Right kidney (tissue), 1 donor: ENCODE data around the gene DOK7.
A peak's percentile ranks its signal among the peaks of the same experiment; 100 is the strongest.

Source experiments
- DNase-seq: peaks from one replicate; pipeline ENCODE4 v3.0.0-alpha.2; 2016

The DOK7 gene

DNA sequence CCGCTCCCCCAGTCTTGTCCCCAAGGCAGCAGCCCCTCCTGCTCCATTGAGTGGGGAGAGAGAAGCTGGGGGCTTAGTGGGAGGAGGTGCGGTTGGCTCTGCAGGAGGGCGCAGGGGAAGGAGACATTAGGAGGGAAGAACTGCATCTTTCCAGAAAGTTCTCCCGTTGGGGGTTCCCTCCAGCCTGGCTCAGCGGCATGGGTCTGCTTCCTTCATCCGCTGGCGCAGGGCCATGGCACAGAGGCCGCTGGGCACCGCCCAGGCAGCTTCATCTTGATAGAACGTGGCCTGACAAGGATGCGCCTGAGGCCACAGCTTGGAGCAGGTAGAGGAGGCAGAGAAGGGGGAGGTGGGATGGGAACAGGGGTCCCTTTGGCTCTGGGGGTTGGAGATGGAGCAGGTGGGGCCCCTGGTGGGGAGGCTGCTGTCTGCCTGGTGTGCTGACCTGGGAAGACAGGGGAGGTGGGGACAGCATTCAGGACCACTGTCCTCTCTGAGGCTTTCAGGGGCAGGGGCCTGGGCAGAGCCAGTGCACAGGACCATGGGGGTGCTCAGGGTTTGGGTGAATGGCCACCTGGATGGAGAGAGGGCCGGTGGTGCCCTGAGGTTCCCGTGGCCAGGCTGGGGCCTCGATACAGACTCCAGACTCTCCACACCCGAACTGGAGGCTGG, 12.1 kb downstream of the DOK7 start:
- DNase-seq, result no peak

DNA sequence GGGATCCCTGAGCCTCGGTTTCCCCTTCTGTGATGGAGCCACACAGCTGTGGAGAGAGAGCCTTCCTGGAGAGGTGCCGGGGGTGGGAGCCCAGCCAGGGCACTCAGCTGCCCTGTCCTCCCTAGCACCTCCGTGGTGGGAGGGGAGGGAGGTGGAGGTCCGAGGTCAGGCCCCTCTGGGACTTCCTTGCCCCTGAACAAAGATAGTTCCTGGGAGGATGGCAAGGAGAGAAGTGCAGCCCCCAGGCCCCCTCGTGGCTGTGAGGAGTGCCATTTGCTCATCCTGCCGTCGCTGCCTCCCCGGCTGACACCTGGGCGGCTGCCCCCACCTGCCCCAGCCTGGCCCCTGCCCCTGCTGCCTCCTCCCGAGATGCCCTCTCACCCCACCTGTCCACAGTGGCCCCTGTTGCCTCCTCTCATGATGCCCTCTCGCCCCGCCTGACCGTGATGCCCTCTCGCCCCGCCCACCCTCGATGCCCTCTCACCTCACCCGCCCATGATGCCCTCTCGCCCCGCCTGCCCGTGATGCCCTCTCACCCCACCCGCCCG, 12.7 kb downstream of the DOK7 start:
- no peak for DNase-seq

- DNase-seq, result no peak
These were observed 13.2 kb downstream of the DOK7 start for GRCh38 chr4:3476341-3476747.

DNA sequence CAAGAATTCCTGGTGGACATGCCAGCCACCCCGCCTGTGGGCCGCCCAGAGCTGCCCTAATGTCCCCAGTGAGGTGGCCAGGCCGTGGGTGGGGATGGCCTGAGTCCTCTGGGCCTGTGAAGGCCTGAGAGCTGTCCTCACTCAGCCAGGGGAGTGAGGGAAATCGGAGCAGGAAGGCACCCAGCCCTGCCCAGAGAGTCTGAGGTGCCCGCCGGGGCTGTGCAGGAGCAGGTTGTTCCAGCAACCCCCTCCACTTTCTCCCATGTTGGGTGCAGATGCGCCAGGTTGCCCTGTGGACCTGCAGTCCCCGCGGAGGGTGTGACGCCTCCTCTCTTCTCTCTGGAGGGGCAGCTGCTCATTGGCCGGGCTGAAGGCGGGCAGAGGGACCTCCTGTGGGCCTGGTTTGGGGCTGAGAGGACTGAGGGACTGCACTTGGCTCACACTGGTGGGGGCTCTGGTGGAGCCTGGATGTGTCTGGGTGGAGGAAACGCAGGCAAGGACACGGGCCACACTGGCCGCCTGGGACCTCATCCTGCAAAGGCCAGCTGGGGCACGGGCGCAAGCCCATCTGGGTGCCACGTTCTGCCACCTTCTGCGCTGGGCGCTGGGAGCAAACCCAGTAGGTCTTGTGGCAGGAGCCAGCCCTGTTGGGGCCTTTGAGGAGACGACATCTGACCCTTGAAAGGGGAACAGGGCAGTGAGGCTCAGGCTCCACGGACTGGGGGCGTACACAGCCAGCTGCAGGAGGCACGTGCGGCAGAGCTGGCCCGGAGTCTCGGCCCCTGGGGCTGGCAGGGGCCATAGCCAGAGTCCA, 14.0 kb downstream of the DOK7 start:
- peak; percentile 1 for DNase-seq

GRCh38 chr4:3477750-3478430, 14.8 kb downstream of the DOK7 start:
- peak; percentile 18 for DNase-seq

- DNase-seq, result peak; percentile 3
These were observed 15.6 kb downstream of the DOK7 start for GRCh38 chr4:3478446-3479357.

GRCh38 chr4:3479358-3480101, 16.4 kb downstream of the DOK7 start:
- DNase-seq, result peak; percentile 2

DNA sequence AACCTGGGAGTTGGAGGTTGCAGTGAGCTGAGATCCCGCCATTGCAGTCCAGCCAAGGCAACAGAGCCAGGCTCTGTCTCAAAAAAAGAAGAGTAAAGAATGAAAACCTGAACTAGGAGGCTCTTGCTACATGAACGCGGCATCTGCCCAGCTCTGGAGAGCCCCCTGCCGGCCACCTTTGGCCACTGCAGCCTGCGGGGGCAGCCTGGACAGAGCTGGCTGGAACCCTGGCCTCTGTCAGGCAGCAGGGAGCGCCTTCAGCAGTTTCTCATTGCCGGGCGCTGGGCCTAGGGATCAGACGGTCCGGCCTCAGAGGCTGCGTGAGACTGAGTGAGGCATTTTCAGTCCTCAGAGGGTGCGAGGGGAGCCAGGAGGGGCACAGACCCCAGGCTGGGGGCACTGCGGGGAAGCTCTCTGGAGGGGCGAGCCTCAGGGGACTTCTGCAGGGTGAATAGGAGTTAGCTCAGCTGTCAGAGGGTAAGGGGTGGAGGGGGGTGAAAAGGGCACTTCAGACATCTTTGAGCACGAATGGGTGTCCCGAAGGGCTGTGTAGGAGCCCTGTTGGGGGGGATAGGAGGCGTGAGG, 17.5 kb downstream of the DOK7 start:
- DNase-seq, result peak; percentile 74

- DNase-seq, result no peak
These were observed 18.0 kb downstream of the DOK7 start for GRCh38 chr4:3481113-3481531.

- DNase-seq, result no peak
These were observed 18.8 kb downstream of the DOK7 start for GRCh38 chr4:3481783-3482393.

DNA sequence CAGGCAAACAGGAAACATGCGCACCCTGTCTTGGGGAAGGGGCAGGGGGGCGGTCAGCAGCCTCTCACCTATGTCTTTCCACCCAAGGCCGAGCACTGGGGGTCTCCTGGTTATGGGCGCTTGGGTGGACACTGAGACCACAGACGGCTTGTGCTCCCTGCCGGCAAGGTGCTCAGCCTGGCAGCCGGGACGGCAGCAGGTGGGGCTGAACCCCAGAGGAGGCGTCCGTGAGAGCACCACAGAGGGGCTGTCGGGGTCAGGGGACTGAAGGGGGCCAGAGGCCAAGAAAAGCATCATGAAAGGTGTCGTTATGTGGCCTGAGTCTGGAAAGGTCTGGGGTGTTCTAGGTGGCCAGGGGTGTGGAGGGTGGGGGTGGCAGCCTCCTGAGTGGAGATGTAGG, 19.6 kb downstream of the DOK7 start:
- no peak for DNase-seq

DNA sequence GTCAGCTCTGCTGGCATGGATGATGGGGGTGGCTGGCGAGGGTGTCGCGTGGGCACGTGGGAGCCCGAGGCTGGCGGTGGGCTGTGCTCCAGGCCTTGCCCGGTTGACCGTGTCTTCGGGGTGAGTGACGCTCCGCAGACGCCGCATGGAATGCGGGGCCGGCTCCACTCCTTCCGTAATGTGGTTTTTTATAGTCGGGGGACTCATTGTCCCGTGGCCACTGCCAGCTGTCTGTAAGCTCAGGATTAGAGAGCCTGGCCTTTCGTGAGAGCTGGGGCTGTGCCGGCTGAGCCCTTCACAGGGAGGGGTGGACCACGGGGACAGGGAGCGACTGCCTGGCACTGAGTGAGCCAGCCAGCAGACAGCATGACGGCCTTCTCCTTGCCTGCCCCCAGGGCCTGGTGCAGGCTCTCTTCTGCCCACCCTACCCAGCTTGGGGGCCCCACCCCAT, 20.4 kb downstream of the DOK7 start:
- DNase-seq, result no peak

- DNase-seq, result peak; percentile 68
These were observed 21.2 kb downstream of the DOK7 start for GRCh38 chr4:3484057-3484973.

DNA sequence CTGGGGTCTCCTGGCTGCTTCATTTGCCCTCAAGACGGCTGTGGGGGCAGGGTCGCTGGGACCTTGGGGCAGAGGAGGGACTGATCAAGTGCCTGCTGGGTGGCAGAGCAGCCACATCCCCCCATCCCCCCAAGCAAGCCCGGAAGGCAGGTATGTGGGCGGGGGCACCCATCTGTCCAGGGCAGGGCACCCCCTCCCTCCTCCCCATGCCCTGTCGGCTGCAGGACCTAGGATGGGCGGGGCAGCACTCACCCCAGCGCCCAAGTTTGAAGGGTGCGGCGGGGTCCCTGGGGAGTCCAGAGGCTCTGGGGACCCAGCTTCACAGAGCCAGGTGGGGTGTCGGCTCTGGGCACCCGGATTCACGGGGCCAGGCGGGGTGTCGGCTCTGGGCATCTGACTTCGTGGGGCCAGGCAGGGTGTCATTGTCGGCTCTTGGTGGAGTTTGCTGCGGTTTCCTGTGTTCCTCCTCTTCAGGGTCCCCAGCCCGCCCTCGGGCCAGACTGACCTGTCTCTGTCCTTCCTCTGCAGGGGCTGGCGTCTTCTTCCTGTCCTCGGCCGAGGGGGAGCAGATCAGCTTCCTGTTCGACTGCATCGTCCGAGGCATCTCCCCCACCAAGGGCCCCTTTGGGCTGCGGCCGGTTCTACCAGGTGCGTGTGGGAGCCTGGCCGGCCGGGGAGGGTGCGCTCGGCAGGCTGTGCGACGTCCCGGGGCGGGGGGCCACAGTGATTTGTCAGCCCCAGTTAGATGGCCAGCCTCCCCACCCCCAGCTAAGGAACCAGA, 22.1 kb downstream of the DOK7 start:
- peak; percentile 59 for DNase-seq

DNA sequence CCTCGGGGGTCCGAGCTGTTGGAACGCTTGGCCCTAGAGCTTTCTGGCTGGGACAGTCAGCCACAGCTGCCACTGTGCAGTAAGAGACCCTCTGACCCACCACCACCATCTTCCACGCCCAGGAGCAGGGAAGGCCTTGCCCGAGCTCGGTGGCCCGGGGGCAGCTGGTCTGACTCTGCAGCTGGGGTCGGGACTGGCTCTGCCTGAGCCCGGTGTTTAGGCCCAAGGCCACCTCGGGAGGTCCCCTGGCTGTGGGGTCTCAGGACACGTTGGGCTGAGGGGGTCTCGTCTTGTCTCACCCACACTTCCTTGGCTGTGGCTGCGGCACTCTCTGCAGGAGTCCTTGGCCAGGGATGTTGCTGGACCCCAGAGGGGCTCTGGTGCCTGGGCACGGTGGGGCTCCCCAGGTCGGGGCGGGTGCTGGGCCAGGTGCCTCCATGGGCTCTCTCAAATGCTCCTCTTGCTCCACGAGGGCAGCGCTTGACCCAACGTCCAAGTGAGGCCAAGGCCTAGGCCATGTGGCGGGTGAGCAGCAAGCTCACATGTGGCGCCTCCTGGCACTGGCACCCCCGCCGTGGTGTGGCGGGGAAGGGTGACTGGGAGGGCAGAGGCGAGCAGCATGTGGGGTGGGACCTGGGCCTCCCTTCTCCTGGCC, 22.9 kb downstream of the DOK7 start:
- no peak for DNase-seq

GRCh38 chr4:3486541-3487540, 23.7 kb downstream of the DOK7 start:
- DNase-seq, result no peak
